Measurements from ENCODE around the gene COPS7A.

COPS7A gene

DNA sequence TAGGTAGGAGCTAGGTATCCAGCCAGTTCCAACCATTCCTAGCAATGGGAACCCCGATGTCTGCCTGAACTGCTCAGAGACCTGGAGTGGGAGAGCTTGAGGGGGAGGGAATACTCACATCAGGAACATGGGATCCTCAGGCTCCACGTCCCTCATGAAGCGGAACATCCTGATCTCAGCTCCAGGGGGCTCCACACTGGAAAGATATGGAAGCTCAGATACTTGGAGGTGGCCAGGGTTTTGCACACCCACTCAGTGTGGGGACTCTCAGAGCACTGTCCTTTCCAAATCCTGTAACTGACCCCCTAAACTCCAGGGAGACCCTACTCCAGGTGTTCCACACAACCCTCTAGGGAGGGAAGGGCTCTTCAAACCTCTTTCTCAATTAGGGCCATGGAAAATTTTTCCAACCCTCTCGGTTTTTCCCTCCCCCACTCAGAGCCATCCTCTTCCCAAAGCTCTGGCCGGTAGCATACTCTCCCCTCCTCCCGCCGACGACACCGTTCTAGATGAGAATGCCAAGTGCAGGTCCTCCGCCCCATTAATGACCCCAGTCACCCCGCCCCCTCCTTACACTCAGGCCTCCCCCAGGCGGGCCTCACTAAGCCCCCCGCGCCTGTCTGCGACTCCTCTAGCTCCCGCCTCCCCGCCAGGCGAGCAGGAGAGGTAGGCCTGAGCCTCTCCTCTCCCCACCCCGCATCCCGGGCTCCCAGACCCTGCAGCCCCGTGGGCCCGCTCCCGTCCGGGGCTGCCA lies 28.5 kb downstream of the COPS7A start:
- no peak for DNase-seq

DNA sequence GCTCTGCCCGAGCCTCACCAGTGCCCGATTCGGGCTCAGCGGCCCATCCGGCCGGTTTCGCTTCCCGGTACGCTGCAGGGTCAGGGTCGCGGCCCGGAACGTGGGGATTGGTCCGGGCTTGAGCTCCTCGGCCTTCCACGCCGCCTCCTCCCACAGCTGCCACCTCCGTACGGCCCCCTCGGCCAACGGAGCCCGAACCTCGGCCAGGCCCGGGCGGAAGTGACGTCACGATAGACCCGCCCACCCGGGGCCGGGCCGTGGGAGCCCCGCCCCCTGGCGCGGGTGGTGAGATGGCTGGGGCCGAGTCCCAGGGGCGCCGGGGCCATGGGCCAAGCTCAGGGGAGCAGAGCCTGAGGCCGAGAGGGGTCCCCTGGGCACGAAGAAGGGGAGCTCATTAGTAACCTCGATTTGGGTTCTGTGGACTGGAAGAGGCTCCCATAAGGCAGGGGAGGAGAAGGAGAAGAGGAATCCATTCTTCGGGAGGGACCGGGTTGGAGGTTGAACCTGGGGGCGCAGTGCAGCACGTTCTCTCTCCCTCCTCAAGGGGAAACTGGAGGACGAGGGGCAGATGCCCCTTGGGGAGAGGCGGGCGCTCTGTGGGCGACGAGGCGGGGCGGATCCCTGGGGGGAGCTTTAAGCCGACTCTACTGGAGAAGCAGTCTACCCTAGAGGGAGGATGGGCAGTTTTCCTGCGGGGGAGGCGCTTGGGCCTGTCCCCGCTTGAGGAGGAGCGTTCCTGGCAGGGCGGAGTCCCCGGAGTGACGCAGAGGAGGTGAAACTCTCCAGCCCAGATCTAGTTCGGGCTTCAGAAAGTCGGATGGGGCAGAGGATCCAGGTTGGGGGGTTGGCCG lies 29.3 kb downstream of the COPS7A start, which contains the start of gene MLF2:
TSS of gene MLF2 (minus strand) at position 221 of the 851 bp plus-strand sequence. CDS start 807 bp downstream, outside the sequence.
- DNase-seq = peak; percentile 95

DNA sequence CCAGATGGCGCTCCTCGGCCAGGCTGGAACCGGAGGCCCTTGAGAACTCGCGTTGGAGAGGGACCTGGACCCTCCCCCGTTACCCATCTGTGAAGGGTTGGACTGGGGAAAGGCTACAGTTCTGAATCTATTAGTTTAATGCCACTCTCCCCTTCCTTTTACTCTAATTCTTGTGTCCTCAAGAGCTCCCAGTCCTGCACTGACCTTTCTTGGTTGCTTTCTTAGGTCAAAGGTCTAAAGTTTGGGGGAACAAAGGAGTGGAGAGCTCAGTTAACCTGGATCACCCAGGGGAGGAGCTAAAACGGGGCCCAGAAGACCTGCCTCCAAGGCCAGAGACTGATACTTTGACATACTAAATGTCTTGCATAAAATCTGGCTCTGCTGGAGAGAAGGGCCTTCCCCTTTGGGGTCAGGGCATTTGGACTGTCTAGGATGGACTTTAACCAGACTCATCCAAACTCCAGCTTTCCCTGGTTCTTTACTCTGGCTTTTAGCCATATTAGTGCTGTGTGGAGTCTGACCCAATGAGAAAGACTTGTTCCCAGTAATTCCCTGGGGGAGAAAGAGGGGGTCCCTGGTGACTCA lies 30.0 kb downstream of the COPS7A start:
- DNase-seq = no peak

DNA sequence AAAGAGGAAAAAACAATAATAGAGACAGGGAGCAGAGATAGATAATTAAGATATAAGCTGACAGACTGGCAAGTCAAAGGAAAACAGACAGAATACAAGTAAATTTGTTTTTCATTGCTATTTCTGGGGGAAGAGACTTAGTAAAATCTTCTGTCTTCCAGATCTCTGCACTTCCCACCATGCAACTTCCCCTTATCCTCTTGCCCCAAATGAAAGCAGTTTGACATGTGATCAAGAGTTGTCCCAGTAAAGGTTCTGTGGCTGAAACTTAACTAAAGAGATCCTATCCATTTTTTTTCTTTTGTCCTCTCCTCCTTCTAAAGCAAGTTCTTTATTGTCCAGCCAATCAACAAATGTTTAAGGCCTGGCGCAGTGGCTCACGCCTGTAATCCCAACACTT lies 30.6 kb downstream of the COPS7A start:
- no peak for DNase-seq

DNA sequence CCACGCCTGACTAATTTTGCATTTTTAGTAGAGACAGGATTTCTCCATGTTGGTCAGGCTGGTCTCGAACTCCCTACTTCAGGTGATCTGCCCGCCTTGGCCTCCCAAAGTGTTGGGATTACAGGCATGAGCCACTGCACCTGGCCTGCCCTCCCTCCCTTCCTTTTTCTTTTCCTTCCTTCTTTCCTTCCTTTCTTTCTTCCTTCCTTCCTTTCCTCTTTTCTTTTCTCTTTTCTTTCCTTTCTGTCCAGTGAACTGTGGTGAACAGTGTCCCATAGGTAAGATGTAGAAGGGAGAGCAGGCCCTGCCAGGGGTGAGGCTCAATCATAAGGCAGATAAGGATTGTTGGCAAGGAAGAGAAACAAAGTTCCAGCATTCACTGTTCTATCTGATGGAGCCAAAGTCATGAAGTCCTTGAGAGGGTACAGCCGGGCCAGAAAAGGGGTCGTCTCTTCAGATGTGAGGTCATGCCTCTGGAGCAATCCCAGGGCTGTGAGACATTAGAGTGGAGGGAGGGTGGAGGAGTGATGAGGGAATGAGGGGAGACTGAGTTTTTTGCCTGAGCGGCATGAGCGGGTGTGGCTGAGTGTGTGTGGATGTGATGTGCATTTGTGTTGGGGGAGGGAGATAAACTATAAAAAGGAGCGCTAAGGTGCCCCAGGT lies 33.3 kb downstream of the COPS7A start:
- no peak for DNase-seq

DNA sequence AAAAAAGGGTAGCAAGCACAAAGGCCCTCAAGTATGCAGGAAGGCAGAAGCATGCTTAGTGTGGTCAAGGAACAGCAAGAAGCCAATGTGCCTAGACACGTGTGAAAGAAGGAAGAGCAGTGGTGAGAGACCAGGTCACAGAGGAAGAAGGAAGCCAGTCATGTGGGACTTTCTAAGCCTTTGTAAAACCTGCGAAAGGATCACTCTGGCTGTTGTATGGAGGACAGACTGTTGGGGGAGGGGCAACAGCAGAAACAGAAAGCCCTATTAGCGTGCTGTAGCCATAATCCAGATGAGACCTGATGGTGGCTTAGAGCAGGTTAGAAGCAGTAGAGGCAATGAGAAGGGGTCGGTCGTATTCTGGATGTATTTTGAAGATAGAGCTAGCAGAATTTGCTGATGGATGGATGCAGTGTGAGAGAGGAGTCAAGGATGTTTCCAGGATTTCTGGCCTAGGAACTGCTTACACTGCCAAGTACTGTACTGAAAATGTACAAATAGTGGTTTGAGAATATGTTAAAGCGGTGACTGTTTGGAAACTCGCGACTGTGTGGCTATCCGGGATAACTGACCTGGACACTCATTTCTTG lies 34.8 kb downstream of the COPS7A start:
- DNase-seq = no peak

DNA sequence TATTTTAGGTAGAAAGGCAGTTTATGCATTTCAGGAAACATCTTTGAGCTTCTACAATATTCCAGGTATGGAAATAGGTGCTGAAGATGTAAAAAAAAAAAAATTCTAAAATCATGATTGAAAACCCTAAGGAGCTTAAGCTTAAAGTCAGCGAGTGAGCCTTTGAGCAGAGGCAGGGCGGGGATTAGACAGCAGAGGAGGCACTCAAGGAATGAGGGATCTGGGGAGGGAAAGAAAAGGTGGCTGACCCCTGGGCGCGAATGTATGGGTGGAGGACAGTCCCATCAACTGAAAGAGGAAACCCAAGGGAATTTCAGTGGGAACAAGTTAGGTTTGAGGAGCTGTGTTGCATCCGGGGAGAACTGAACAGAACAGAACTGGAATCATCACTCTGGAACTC lies 35.9 kb downstream of the COPS7A start:
- no peak for DNase-seq

DNA sequence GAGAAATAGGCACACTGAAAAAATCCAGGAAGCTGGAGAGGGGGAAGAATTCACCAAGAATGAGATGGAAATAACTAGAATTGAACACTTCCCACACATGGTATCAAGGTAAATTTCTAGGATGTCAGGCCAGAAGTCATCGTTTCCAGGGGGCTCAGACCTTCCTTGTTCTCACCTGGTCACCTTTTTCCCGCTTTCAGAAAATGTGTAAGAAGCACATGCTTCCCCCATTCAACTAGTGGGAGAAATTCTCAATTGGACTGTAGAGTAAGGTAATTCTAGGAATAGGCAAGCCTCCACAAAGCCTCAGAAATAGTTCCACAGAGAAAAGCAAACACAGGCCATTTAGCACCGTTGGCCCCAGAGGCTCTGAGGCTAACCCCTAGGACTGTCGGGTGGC lies 39.5 kb downstream of the COPS7A start:
- DNase-seq = no peak

DNA sequence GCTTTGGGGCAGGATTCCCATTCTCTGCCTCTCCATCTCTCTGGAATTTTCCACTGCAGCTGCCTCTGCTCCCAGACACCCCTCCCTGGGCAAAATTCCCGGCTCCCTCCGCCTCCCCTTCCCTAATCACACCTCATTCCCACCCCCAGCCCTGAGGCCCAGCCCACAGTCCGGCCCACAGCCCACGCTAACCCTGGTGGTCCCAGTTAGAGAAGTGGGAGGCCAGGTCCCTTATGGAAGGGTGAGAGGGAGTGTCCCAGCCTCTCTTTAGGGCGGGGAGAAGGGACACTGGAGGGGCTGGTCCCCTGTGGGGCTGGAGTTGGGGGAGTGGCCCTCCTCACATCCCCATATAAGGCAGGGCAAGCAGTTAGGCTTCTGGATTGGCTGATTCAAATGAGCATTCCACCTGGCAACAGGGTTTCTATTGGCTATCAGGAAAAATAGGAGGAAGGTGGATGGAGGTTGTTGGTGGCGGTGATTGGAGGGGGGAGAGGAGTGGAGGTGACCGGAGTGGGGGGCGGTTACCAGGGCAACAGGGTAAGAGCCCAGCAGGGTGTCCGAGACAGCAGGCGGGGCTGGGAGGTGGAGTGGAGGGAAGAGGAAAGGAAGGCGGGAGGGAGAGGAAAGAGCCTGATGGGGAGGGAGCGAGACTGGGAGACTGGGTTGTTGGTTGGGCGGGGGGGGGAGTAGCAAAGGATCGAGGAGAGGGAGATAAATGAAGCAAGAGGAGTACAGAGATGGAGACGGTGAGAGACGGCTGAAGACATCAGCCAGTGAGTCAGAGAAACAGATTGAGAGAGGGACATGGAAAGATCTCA lies 40.4 kb downstream of the COPS7A start:
- DNase-seq = peak; percentile 99

DNA sequence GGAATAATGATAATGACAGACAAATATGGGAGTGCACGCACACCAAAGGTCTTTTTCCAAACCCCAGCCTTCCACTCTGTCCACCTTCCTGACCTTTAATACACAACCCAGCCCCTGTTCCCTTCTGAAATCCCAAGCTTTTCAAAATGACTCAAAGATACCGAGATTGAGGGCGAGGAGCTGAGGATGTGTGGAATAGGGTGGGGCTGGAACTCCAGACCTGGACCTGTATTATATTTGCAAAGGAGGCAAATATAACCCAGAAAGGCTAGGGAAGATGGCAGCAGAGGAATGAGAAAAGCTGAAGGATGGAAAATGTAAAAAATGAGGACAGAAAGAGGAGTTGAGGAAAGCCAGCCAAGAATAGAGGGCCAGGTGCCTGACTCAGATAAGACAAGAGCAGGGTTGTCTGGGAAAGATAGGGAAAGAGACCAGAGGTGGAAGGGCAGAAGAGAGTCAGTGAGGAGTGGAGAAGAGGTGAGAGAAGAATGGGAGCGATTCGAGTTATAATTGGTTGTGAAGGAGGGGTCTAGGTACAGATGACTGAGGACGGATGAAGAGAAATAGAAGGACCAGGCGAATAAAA lies 41.3 kb downstream of the COPS7A start:
- peak; percentile 27 for DNase-seq

DNA sequence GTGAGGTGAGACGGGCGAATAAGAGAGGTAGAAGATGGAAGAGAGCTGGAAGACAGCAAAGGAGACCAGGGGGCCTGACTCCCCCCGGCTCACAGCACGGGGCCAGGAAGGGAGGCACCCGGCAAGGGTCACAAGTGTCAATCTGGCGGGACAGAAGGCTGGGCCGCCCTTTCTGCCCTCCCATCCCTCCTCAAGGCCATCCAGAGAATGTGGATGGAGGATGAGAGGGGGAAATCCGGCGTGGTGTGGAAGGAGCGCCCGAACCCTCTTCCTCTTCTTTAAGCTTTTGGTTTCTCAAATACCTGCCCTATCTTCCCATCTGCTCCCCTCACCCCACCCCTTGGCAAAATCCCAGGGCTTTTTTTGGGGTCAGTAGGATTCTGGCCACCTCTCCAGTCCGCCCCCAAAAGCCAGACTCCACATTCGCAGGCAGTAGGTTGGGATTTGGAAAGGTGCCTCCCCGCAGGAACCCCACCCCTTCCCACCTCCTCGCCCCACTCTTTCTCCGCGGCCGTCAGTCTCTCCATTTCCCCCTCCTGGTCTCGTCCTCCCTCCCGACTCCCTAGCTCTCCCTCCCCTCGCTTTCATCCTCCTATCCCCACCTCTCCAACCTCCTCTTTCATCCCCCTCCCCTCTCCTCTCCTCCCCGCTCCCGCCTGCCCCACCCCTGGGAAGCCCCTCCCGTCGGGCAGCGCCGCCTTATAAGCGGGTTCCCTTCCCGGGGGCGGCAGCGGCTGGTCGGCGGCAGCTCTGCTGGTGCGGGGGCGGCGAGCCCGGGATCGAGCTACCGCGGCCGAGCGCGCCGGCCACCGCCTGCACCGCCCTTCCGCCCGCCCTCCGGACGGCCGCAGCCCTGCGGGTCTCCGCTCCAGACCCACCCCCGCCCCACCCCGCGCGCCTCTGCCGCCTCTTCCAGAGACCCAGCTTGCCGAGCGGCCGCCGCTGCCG lies 42.1 kb downstream of the COPS7A start, which contains the start of gene PTMS:
TSS of gene PTMS (plus strand) at position 730 of the 948 bp plus-strand sequence. CDS start 343 bp downstream, outside the sequence.
- DNase-seq = peak; percentile 95

DNA sequence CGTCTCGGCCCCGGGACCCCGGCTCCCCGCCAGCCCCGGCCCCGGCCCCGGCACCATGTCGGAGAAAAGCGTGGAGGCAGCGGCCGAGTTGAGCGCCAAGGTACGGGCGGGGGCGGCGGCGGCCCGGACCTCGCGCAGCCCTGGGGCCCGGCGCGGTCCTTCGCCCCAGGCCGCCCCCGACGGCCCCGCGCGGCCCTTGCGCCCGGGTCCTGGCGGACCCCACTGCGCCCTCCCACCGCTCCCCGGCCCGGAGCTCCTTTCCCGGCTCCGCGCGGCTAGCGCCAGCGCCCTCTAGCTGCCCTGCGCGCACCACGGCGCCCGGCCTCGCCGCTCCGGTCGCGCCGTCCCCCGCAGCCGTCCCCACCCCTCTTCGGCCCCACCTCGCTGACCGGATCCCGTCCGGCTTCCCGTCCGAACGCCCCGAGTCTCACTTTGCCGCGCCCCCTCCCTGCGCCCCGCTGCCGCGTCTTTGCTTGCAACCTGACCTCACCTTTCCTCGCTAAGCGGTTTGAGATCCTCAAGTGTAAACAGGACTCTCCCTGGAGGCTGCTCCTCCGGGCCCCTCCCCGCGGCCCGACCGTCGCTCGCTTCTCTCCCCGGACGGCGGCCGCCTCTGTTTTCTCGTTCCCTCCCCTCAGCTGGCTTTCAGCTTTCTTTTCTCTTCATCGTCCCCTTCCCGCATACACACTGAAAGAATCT lies 43.0 kb downstream of the COPS7A start:
- peak; percentile 60 for DNase-seq

DNA sequence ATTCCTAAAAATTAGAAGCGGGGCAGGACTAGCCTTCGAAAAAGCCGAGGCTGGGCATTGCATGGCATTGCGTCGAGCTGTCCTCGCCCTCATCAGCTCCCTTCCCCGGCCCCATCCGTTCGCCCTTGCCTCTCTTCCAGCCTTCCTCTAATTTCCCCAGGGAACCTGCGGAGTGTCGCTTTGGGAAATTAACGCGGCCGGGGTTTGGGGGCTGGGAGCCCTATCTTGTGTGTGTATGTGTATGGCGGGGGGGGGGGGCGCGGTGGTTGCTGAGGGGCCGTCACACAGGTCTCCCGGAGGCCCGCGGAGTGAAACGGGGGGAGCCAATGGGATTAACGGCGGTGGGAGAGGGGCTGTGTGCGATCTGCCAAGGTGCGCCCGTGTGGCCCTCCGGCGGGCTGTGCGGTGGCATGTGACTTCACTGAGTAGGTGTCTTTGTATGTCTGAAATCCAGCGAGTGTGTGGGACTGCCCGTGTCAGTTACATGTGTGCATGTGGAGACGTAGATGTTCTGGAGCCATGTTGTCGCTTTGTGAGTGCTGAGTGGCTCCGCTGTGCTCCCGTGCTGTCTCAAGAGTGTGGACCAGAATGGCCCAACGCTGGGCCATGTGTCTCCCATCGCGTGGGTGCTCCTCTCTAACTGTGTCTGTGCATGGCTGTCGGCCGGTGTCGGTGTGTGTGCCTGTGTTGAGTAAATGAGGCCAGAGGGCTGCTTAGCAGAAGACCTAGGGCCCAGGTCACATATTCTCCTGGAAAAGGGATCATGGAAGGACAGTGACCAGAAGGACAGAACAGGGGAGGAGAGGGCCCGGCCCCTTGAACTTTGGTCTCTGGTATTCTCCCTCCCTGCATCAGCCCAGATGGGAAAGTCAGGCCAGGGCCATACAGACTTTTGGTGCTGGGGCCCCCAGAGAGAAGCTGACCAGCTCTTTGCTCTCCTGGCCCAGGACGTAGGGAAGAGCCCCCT lies 43.8 kb downstream of the COPS7A start:
- peak; percentile 34 for DNase-seq

DNA sequence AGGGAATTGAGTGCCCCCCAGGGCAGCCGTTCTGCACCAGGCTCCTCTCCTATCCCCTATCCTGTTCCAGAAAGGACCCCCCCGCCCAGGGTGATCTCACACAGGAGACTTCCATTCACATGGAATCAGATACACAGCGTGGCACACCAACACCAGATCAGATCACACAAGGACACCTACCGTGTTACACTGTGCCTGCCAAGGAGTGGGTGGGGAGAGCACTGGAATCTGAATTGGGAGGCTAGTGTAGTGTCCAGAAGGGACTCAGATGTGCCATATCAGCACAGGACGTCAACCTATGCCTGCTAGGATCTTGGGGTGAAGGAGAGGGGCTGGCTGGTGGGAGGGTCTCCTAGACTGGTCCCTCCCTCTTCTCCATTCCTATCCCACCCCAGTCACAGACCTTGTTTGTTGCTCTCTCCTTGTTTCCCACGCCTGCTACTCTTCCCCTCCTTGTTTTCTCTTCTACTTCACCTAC lies 44.6 kb downstream of the COPS7A start:
- peak; percentile 32 for DNase-seq

DNA sequence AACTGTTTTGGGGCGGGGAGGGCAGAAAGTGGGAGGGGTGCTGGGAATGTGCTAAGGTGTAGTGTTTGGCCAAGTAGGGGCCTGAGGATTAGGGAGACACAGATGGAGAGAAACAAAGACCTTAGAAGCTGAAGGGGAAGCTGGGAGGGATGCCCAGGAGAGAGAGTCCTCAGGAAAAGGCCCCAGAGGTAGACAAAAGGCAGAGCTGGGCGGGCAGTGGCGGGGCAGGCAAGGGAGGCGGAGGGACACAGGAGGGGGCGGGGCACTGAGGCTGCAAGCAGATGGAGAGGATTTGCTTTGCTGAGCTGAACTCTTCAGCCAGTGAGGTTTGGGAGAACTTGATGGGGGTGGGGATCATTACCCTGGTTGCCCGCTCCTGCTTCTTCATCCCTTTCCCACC lies 45.1 kb downstream of the COPS7A start:
- peak; percentile 32 for DNase-seq

DNA sequence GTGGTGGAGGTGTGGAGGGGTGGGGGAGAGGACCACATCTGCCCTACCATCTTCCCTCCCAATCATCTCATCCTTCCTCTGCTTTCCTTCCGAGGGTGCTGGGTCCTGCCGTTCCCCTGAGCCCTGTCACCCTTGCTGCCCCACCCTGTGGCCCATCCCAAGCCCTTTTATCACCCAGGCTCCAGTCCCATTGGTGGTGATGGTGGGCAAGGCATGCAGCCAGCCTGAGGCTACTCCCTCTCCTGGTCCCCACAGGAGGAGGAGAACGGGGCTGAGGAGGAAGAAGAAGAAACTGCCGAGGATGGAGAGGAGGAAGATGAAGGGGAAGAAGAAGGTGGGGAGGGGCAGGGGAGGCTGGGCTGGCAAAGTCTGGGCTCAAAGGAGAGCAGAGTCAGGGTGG lies 45.8 kb downstream of the COPS7A start:
- no peak for DNase-seq

DNA sequence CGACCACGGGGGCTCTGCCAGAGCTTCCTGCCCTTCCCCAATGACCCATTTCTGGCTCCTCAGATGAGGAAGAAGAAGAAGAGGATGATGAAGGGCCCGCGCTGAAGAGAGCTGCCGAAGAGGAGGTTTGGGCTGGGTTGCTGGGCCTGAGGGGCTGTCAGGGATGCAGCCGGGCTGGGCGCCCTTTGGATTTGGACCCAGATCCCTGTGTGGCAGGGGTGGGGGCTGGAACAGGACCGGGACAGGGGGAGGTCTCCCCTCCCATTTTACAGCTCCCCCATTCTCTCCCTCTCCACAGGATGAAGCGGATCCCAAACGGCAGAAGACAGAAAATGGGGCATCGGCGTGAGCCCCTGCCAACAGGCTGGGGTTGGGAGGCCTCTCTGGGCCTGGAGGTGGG lies 46.2 kb downstream of the COPS7A start:
- no peak for DNase-seq

DNA sequence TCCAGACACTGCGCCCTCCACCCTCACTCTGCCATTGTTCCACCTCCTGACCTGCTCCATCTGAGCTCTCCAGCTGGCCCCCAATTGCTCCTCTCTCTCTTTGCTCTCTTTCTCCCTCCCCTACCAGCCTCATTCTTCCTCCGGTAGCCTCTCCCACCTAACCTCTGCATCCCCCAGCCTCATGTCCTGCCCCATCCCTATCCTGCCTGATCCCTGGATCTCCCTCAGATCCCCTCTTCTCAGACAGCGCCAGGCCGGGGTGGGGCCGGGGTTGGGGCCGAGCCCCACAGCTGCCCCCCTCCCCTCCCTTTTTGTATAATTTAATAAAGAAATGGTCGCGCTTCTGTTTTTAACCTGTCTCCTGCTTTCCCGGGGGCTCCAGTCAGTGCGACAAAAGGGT lies 46.8 kb downstream of the COPS7A start:
- no peak for DNase-seq
